HG03060 (cell line): ENCODE data around the gene SEMA4C.
"Not testable (repeated sequence)": the region's sequence is repeated elsewhere in the genome, so short reads cannot be mapped to it uniquely, and the experiment has no call there.

Source experiments
- ATAC-seq: cut with Tn5 transposase; IDR thresholded peaks from one replicate; pipeline ENCODE4 v1.9.1; 2021; ENCODE audit warnings: low read depth, moderate number of reproducible peaks; ENCODE audit not compliant: unreplicated experiment

The SEMA4C gene

GRCh38 chr2:96898641-96899412 is 28.9 kb upstream of the SEMA4C start:
- no peak for ATAC-seq

GRCh38 chr2:96898135-96898505 is 28.2 kb upstream of the SEMA4C start:
- ATAC-seq: no peak

GRCh38 chr2:96897491-96898134 is 27.7 kb upstream of the SEMA4C start:
- ATAC-seq: no peak

GRCh38 chr2:96895746-96896651 is 26.1 kb upstream of the SEMA4C start:
- no peak for ATAC-seq

- no peak for ATAC-seq
Observed at GRCh38 chr2:96895032-96895745, 25.3 kb upstream of the SEMA4C start.

- ATAC-seq: no peak
Observed at GRCh38 chr2:96894151-96894531, 24.3 kb upstream of the SEMA4C start.

- no peak for ATAC-seq
Observed at GRCh38 chr2:96893289-96894150, 23.6 kb upstream of the SEMA4C start.

- ATAC-seq: no peak
Observed at GRCh38 chr2:96891591-96892333, 21.9 kb upstream of the SEMA4C start.

GRCh38 chr2:96890726-96891385 is 21.0 kb upstream of the SEMA4C start:
- no peak for ATAC-seq

GRCh38 chr2:96890252-96890651 is 20.4 kb upstream of the SEMA4C start:
- no peak for ATAC-seq

- not testable (repeated sequence) for ATAC-seq
Observed at GRCh38 chr2:96889502-96889901, 19.6 kb upstream of the SEMA4C start.

GRCh38 chr2:96888072-96889011 is 18.5 kb upstream of the SEMA4C start:
- no peak for ATAC-seq

- no peak for ATAC-seq
Observed at GRCh38 chr2:96887493-96888012, 17.7 kb upstream of the SEMA4C start.

GRCh38 chr2:96885432-96886347 is 15.8 kb upstream of the SEMA4C start:
- no peak for ATAC-seq

- no peak for ATAC-seq
Observed at GRCh38 chr2:96884299-96885094, 14.6 kb upstream of the SEMA4C start.
